ENCODE measurements around the gene PROZ.
"Not testable (repeated sequence)": the region's sequence is repeated elsewhere in the genome, so short reads cannot be mapped to it uniquely, and the experiment has no call there.

Gene PROZ

GRCh38 chr13:113157206-113157928 is 1.1 kb upstream of the PROZ start:
- DNase-seq (ENCODE audit: low spot score): no peak

GRCh38 chr13:113158946-113159345 is 498 bp downstream of the PROZ start:
- no peak for DNase-seq (ENCODE audit: low spot score)

GRCh38 chr13:113159701-113160100 is 1.3 kb downstream of the PROZ start:
- DNase-seq (ENCODE audit: low spot score): no peak

- no peak for DNase-seq (ENCODE audit: low spot score)
Observed at GRCh38 chr13:113160983-113161382, 2.5 kb downstream of the PROZ start.

- DNase-seq (ENCODE audit: low spot score): no peak
Observed at GRCh38 chr13:113161433-113161832, 3.0 kb downstream of the PROZ start.

- DNase-seq (ENCODE audit: low spot score): not testable (repeated sequence)
Observed at GRCh38 chr13:113161975-113162374, 3.5 kb downstream of the PROZ start.

- no peak for DNase-seq (ENCODE audit: low spot score)
Observed at GRCh38 chr13:113162783-113163685, 4.6 kb downstream of the PROZ start.

GRCh38 chr13:113164492-113164891 is 6.0 kb downstream of the PROZ start:
- no peak for DNase-seq (ENCODE audit: low spot score)

- DNase-seq (ENCODE audit: low spot score): no peak
Observed at GRCh38 chr13:113166266-113166665, 7.8 kb downstream of the PROZ start.

- DNase-seq (ENCODE audit: low spot score): no peak
Observed at GRCh38 chr13:113166681-113167080, 8.2 kb downstream of the PROZ start.

- DNase-seq (ENCODE audit: low spot score): no peak
Observed at GRCh38 chr13:113167155-113167554, 8.7 kb downstream of the PROZ start.

GRCh38 chr13:113167575-113167974 is 9.1 kb downstream of the PROZ start:
- DNase-seq (ENCODE audit: low spot score): no peak

GRCh38 chr13:113168211-113168610 is 9.8 kb downstream of the PROZ start:
- DNase-seq (ENCODE audit: low spot score): no peak

- no peak for DNase-seq (ENCODE audit: low spot score)
Observed at GRCh38 chr13:113169277-113170272, 11.1 kb downstream of the PROZ start.

GRCh38 chr13:113170511-113170910 is 12.1 kb downstream of the PROZ start:
- no peak for DNase-seq (ENCODE audit: low spot score)

- DNase-seq (ENCODE audit: low spot score): no peak
Observed at GRCh38 chr13:113171250-113172125, 13.0 kb downstream of the PROZ start.

- DNase-seq (ENCODE audit: low spot score): no peak
Observed at GRCh38 chr13:113172419-113172926, 14.0 kb downstream of the PROZ start.

GRCh38 chr13:113176280-113176679 is 17.8 kb downstream of the PROZ start:
- DNase-seq (ENCODE audit: low spot score): no peak

- DNase-seq (ENCODE audit: low spot score): no peak
Observed at GRCh38 chr13:113176822-113177221, 18.4 kb downstream of the PROZ start.

GRCh38 chr13:113178070-113178895 is 19.8 kb downstream of the PROZ start:
- no peak for DNase-seq (ENCODE audit: low spot score)

Measured in cerebellar cortex (tissue), 1 donor.